Stimulated activated CD8-positive, alpha-beta memory T cell treated with anti-CD3 and anti-CD28 coated beads, Interleukin-7, amount 100 ng/mL, for 24 hours (primary cell): Measurements from ENCODE around the gene DPP4.
"Not testable (repeated sequence)": the region's sequence is repeated elsewhere in the genome, so short reads cannot be mapped to it uniquely, and the experiment has no call there.

Experiments used
- DNase-seq: peaks from one replicate; pipeline ENCODE4 v3.0.0-alpha.2; 2020; ENCODE audit warnings: low read depth

DPP4 gene

GRCh38 chr2:162057426-162057825 is 16.6 kb downstream of the DPP4 start:
- DNase-seq = no peak

- no peak for DNase-seq
These were observed 17.1 kb downstream of the DPP4 start for GRCh38 chr2:162056796-162057399.

- DNase-seq = no peak
These were observed 20.2 kb downstream of the DPP4 start for GRCh38 chr2:162053808-162054155.

GRCh38 chr2:162053066-162053807 is 20.8 kb downstream of the DPP4 start:
- DNase-seq = no peak

GRCh38 chr2:162050513-162050961 is 23.5 kb downstream of the DPP4 start:
- DNase-seq = no peak

- not testable (repeated sequence) for DNase-seq
These were observed 24.9 kb downstream of the DPP4 start for GRCh38 chr2:162049089-162049488.

- no peak for DNase-seq
These were observed 29.4 kb downstream of the DPP4 start for GRCh38 chr2:162044586-162044985.

GRCh38 chr2:162043132-162043531 is 30.9 kb downstream of the DPP4 start:
- DNase-seq = no peak

GRCh38 chr2:162041485-162041884 is 32.5 kb downstream of the DPP4 start:
- no peak for DNase-seq

GRCh38 chr2:162038725-162039124 is 35.3 kb downstream of the DPP4 start:
- no peak for DNase-seq

- no peak for DNase-seq
These were observed 36.1 kb downstream of the DPP4 start for GRCh38 chr2:162037886-162038285.

- no peak for DNase-seq
These were observed 36.8 kb downstream of the DPP4 start for GRCh38 chr2:162037028-162037795.

GRCh38 chr2:162035981-162036380 is 38.0 kb downstream of the DPP4 start:
- DNase-seq = no peak

GRCh38 chr2:162030363-162031190 is 43.4 kb downstream of the DPP4 start:
- no peak for DNase-seq

- no peak for DNase-seq
These were observed 44.6 kb downstream of the DPP4 start for GRCh38 chr2:162029287-162029901.

- DNase-seq = no peak
These were observed 45.5 kb downstream of the DPP4 start for GRCh38 chr2:162028511-162028910.

GRCh38 chr2:162025121-162025911 is 48.7 kb downstream of the DPP4 start:
- DNase-seq = no peak

- no peak for DNase-seq
These were observed 51.6 kb downstream of the DPP4 start for GRCh38 chr2:162022290-162022945.

GRCh38 chr2:162021516-162022058 is 52.4 kb downstream of the DPP4 start:
- DNase-seq = no peak

GRCh38 chr2:162018530-162018929 is 55.5 kb downstream of the DPP4 start:
- DNase-seq = no peak
